K562 (cell line): ENCODE data around the gene TYW1.
"Not testable (repeated sequence)": the region's sequence is repeated elsewhere in the genome, so short reads cannot be mapped to it uniquely, and the experiment has no call there.

Source experiments
- HDAC2 ChIP-seq: fragments of 450-650 bp; IDR thresholded peaks from 2 replicates; pipeline ENCODE4 v1.6.1; 2016; ENCODE audit warnings: mild to moderate bottlenecking
- YY1 ChIP-seq, 3 experiments: IDR thresholded peaks; 2 replicates each; pipeline ENCODE4 v1.6.1; 2011; ENCODE audit warnings: low read length in 2 of 3, mild to moderate bottlenecking in 2 of 3, moderate library complexity in 2 of 3, borderline replicate concordance in 1 of 3, control low read depth in 1 of 3, low read depth in 1 of 3; ENCODE audit not compliant: insufficient read depth in 3 of 3, insufficient replicate concordance in 2 of 3, control insufficient read depth in 1 of 3, insufficient read length in 1 of 3; ENCODE audit errors: extremely low read depth in 1 of 3

GRCh38 chr7:67192123-67192702 lies 195.6 kb downstream of the TYW1 start:
- not testable (repeated sequence) for TF ChIP-seq HDAC2; YY1 (IDR thresholded peaks at IDR 0.05; ENCODE audit: borderline replicate concordance in 1 of 3, control insufficient read depth in 1 of 3, extremely low read depth in 1 of 3, insufficient read depth in 3 of 3, insufficient read length in 1 of 3, insufficient replicate concordance in 2 of 3, low read depth in 1 of 3, low read length in 2 of 3)
